ENCODE measurements around the gene ZNF512. TPM values are rescaled to one million over a fixed set of nuclear protein-coding genes. Genes with fewer than 3 reads are reported as not detected.

The ZNF512 gene
- total and polyA plus RNA-seq, 2 experiments from 2014 or later, result 16.1 to 16.7 TPM

- H2AFZ ChIP-seq, result no peak overlapping the region
- no peaks in the 10 kb centered on the region for H3K9me3 ChIP-seq (ENCODE audit: low read depth)
- H3K79me2 ChIP-seq (ENCODE audit: insufficient read depth), result no peaks in the 10 kb centered on the region
- H3K9ac ChIP-seq, result no peak overlapping the region
- H3K36me3 ChIP-seq (ENCODE audit: low read depth), result peaks cover 76% of the 10 kb centered on the region
- no peaks in the 10 kb centered on the region for H3K9me2 ChIP-seq (ENCODE audit: insufficient read depth)
- no peak overlapping the region for H3K4me3 ChIP-seq
- H4K20me1 ChIP-seq (ENCODE audit: insufficient read depth), result no peaks in the 10 kb centered on the region
- WGBS, 2 experiments (ENCODE audit: low coverage in 1 of 2, low lambda C conversion rate in 2 of 2, missing lambda C conversion rate in 2 of 2), result 97 to 100% methylated on average over 1 of the region's 1 CpG
- no peaks in the 10 kb centered on the region for H3K27me3 ChIP-seq (replicated peaks; ENCODE audit: insufficient read depth)
- peaks cover 42% of the 10 kb centered on the region for H3F3A ChIP-seq (ENCODE audit: insufficient read depth)
- TF ChIP-seq EZH2phosphoT487 (IDR thresholded peaks at IDR 0.05; ENCODE audit: insufficient read depth, low read depth) (no peak), EZH2 (IDR thresholded peaks at IDR 0.05; ENCODE audit: insufficient read depth, poor library complexity, severe bottlenecking) (no peak)
- no peaks in the 10 kb centered on the region for H3K4me1 ChIP-seq (ENCODE audit: insufficient read depth)
- H3K27ac ChIP-seq, result no peak overlapping the region
- in situ Hi-C loops (cut with MboI), result no loop called here
- no peak for DNase-seq
- no peak overlapping the region for H3K4me2 ChIP-seq (ENCODE audit: unreplicated experiment)
These were observed 69.9 kb downstream of the ZNF512 start for GRCh38 chr2:27652790-27653189.

GRCh38 chr2:27653397-27653796 is 70.6 kb downstream of the ZNF512 start:
- Histone ChIP-seq H3K4me1 (ENCODE audit: insufficient read depth) (no peaks in the 10 kb centered on the region), H3K9me2 (ENCODE audit: insufficient read depth) (no peaks in the 10 kb centered on the region), H3K36me3 (ENCODE audit: low read depth) (peaks cover 79% of the 10 kb centered on the region), H3K4me2 (ENCODE audit: unreplicated experiment) (no peak overlapping the region), H3K27me3 (replicated peaks; ENCODE audit: insufficient read depth) (no peaks in the 10 kb centered on the region), H3K9me3 (ENCODE audit: low read depth) (no peaks in the 10 kb centered on the region), H3K27ac (no peak overlapping the region), H3F3A (ENCODE audit: insufficient read depth) (peaks cover 37% of the 10 kb centered on the region), H4K20me1 (ENCODE audit: insufficient read depth) (no peaks in the 10 kb centered on the region), H2AFZ (no peak overlapping the region), H3K79me2 (ENCODE audit: insufficient read depth) (no peaks in the 10 kb centered on the region; the same call in 1 of the 2 replicates), H3K9ac (no peak overlapping the region), H3K4me3 (no peak overlapping the region)
- TF ChIP-seq EZH2 (IDR thresholded peaks at IDR 0.05; ENCODE audit: insufficient read depth, poor library complexity, severe bottlenecking) (no peak), EZH2phosphoT487 (IDR thresholded peaks at IDR 0.05; ENCODE audit: insufficient read depth, low read depth) (no peak)
- in situ Hi-C loops (cut with MboI), result no loop called here
- peak; percentile 18 for DNase-seq
- WGBS, 2 experiments (ENCODE audit: low coverage in 1 of 2, low lambda C conversion rate in 2 of 2, missing lambda C conversion rate in 2 of 2), result 90 to 93% methylated on average over 2 of the region's 2 CpGs

- Histone ChIP-seq H3K4me3 (no peak overlapping the region), H3K9me2 (ENCODE audit: insufficient read depth) (no peaks in the 10 kb centered on the region), H3F3A (ENCODE audit: insufficient read depth) (peaks cover 29% of the 10 kb centered on the region), H4K20me1 (ENCODE audit: insufficient read depth) (no peaks in the 10 kb centered on the region), H3K9ac (no peak overlapping the region), H3K27me3 (replicated peaks; ENCODE audit: insufficient read depth) (no peaks in the 10 kb centered on the region), H3K79me2 (ENCODE audit: insufficient read depth) (peaks cover 16% of the 10 kb centered on the region; the same call in 1 of the 2 replicates), H3K4me2 (ENCODE audit: unreplicated experiment) (no peak overlapping the region), H3K4me1 (ENCODE audit: insufficient read depth) (no peaks in the 10 kb centered on the region), H3K9me3 (ENCODE audit: low read depth) (no peaks in the 10 kb centered on the region), H2AFZ (no peak overlapping the region), H3K27ac (no peak overlapping the region), H3K36me3 (ENCODE audit: low read depth) (peaks cover 74% of the 10 kb centered on the region)
- TF ChIP-seq EZH2phosphoT487 (IDR thresholded peaks at IDR 0.05; ENCODE audit: insufficient read depth, low read depth), result no peak
- TF ChIP-seq EZH2 (IDR thresholded peaks at IDR 0.05; ENCODE audit: insufficient read depth, poor library complexity, severe bottlenecking), result no peak
- 83 to 85% methylated on average over 7 of the region's 7 CpGs for WGBS, 2 experiments (ENCODE audit: low coverage in 1 of 2, low lambda C conversion rate in 2 of 2, missing lambda C conversion rate in 2 of 2)
- DNase-seq, result peak; percentile 44
- in situ Hi-C loops (cut with MboI), result no loop called here
These were observed 72.5 kb downstream of the ZNF512 start for GRCh38 chr2:27655155-27655951.

GRCh38 chr2:27661371-27661770 is 78.5 kb downstream of the ZNF512 start:
- H3K27ac ChIP-seq, result no peak overlapping the region
- no peak overlapping the region for H2AFZ ChIP-seq
- in situ Hi-C loops (cut with MboI), result no loop called here
- peaks cover 25% of the 10 kb centered on the region for H3K4me1 ChIP-seq (ENCODE audit: insufficient read depth)
- H3F3A ChIP-seq (ENCODE audit: insufficient read depth), result no peaks in the 10 kb centered on the region
- 89 to 94% methylated on average over 1 of the region's 1 CpG for WGBS, 2 experiments (ENCODE audit: low coverage in 1 of 2, low lambda C conversion rate in 2 of 2, missing lambda C conversion rate in 2 of 2)
- H3K36me3 ChIP-seq (ENCODE audit: low read depth), result peaks cover 43% of the 10 kb centered on the region
- H3K9ac ChIP-seq, result no peak overlapping the region
- no peak overlapping the region for H3K4me3 ChIP-seq
- H3K4me2 ChIP-seq (ENCODE audit: unreplicated experiment), result no peak overlapping the region
- H3K9me3 ChIP-seq (ENCODE audit: low read depth), result no peaks in the 10 kb centered on the region
- no peaks in the 10 kb centered on the region for H3K9me2 ChIP-seq (ENCODE audit: insufficient read depth)
- TF ChIP-seq EZH2 (IDR thresholded peaks at IDR 0.05; ENCODE audit: insufficient read depth, poor library complexity, severe bottlenecking) (no peak), EZH2phosphoT487 (IDR thresholded peaks at IDR 0.05; ENCODE audit: insufficient read depth, low read depth) (no peak)
- H3K79me2 ChIP-seq (ENCODE audit: insufficient read depth), result peaks cover 70% of the 10 kb centered on the region
- no peaks in the 10 kb centered on the region for H4K20me1 ChIP-seq (ENCODE audit: insufficient read depth)
- H3K27me3 ChIP-seq (replicated peaks; ENCODE audit: insufficient read depth), result no peaks in the 10 kb centered on the region
- no peak for DNase-seq

Data from GM23248 (cell line).